ENCODE results near the gene HUNK. TPM values are rescaled to one million over a fixed set of nuclear protein-coding genes. Genes with fewer than 3 reads are reported as not detected.

The HUNK gene
- total RNA-seq, 1 experiment from 2014 or later, result 2.1 TPM

GRCh38 chr21:31887391-31887841 is 14.6 kb downstream of the HUNK start:
- ChIA-PET POLR2A (ENCODE audit: low non-redundant PET) (no interaction called here), CTCF (no interaction called here)
- Histone ChIP-seq H3K27ac (ENCODE audit: low read depth, low read length, poor library complexity, severe bottlenecking) (no peak overlapping the region), H3K36me3 (ENCODE audit: insufficient read depth, low read length, poor library complexity, severe bottlenecking) (no peaks in the 10 kb centered on the region), H3K9me3 (ENCODE audit: low read depth, low read length, poor library complexity, severe bottlenecking) (no peaks in the 10 kb centered on the region), H3K27me3 (replicated peaks; ENCODE audit: insufficient read depth, low read depth, low read length, poor library complexity) (no peaks in the 10 kb centered on the region), H3K4me1 (ENCODE audit: insufficient read depth, low read length, poor library complexity, severe bottlenecking) (no peaks in the 10 kb centered on the region), H3K4me3 (ENCODE audit: low read depth, low read length, poor library complexity, severe bottlenecking) (no peak overlapping the region)
- TF ChIP-seq CTCF (conservative IDR thresholded peaks at IDR 0.05; ENCODE audit: low read depth, low read length), result no peak
- TF ChIP-seq EZH2 (IDR thresholded peaks at IDR 0.05; ENCODE audit: borderline replicate concordance, low read depth, low read length, poor library complexity, severe bottlenecking), result no peak
- intact Hi-C loops (cut with micrococcal nuclease; ENCODE audit: unreplicated experiment), result no loop called here
- DNase-seq (ENCODE audit: low spot score), result no peak
- BruUV-seq (replicated peaks), result no TSS peak

- Histone ChIP-seq H3K4me3 (ENCODE audit: low read depth, low read length, poor library complexity, severe bottlenecking) (no peak overlapping the region), H3K36me3 (ENCODE audit: insufficient read depth, low read length, poor library complexity, severe bottlenecking) (no peaks in the 10 kb centered on the region), H3K9me3 (ENCODE audit: low read depth, low read length, poor library complexity, severe bottlenecking) (no peaks in the 10 kb centered on the region), H3K4me1 (ENCODE audit: insufficient read depth, low read length, poor library complexity, severe bottlenecking) (no peaks in the 10 kb centered on the region), H3K27ac (ENCODE audit: low read depth, low read length, poor library complexity, severe bottlenecking) (no peak overlapping the region), H3K27me3 (replicated peaks; ENCODE audit: insufficient read depth, low read depth, low read length, poor library complexity) (no peaks in the 10 kb centered on the region)
- no peak for DNase-seq (ENCODE audit: low spot score)
- TF ChIP-seq CTCF (conservative IDR thresholded peaks at IDR 0.05; ENCODE audit: low read depth, low read length), result no peak
- no peak for TF ChIP-seq EZH2 (IDR thresholded peaks at IDR 0.05; ENCODE audit: borderline replicate concordance, low read depth, low read length, poor library complexity, severe bottlenecking)
- intact Hi-C loops (cut with micrococcal nuclease; ENCODE audit: unreplicated experiment), result no loop called here
- CTCF ChIA-PET, result no interaction called here
- POLR2A ChIA-PET (ENCODE audit: low non-redundant PET), result no interaction called here
- BruUV-seq (replicated peaks), result no TSS peak
Observed at GRCh38 chr21:31888936-31889371, 16.1 kb downstream of the HUNK start.

- Histone ChIP-seq H3K36me3 (ENCODE audit: insufficient read depth, low read length, poor library complexity, severe bottlenecking) (no peaks in the 10 kb centered on the region), H3K4me3 (ENCODE audit: low read depth, low read length, poor library complexity, severe bottlenecking) (no peak overlapping the region), H3K27ac (ENCODE audit: low read depth, low read length, poor library complexity, severe bottlenecking) (no peak overlapping the region), H3K27me3 (replicated peaks; ENCODE audit: insufficient read depth, low read depth, low read length, poor library complexity) (no peaks in the 10 kb centered on the region), H3K9me3 (ENCODE audit: low read depth, low read length, poor library complexity, severe bottlenecking) (no peaks in the 10 kb centered on the region), H3K4me1 (ENCODE audit: insufficient read depth, low read length, poor library complexity, severe bottlenecking) (no peaks in the 10 kb centered on the region)
- intact Hi-C loops (cut with micrococcal nuclease; ENCODE audit: unreplicated experiment), result no loop called here
- no peak for TF ChIP-seq EZH2 (IDR thresholded peaks at IDR 0.05; ENCODE audit: borderline replicate concordance, low read depth, low read length, poor library complexity, severe bottlenecking)
- TF ChIP-seq CTCF (conservative IDR thresholded peaks at IDR 0.05; ENCODE audit: low read depth, low read length), result no peak
- ChIA-PET POLR2A (ENCODE audit: low non-redundant PET) (no interaction called here), CTCF (no interaction called here)
- BruUV-seq (replicated peaks), result no TSS peak
- no peak for DNase-seq (ENCODE audit: low spot score)
Observed at GRCh38 chr21:31889460-31889859, 16.6 kb downstream of the HUNK start.
